Measurements from ENCODE around the gene TRIM56. TPM values are rescaled to one million over a fixed set of nuclear protein-coding genes. Genes with fewer than 3 reads are reported as not detected.
"Not testable (repeated sequence)": the region's sequence is repeated elsewhere in the genome, so short reads cannot be mapped to it uniquely, and the experiment has no call there.

TRIM56 gene
- total and polyA plus RNA-seq, 2 of the 13 experiments (the other 11 are each of a cell fraction or from before 2014, with no cell fraction given) = 3.2 to 7.1 TPM

- H2AFZ ChIP-seq (ENCODE audit: low read length); DNase-seq (ENCODE audit: low spot score); CTCF ChIA-PET (ENCODE audit: low intra/inter-chr PET ratio, low total read pairs); H3K9me3 ChIP-seq (ENCODE audit: low read length); H3K27ac ChIP-seq (ENCODE audit: extremely low read length, insufficient read depth, low read length); BruUV-seq (replicated peaks); H3K4me2 ChIP-seq (ENCODE audit: low read depth, low read length); ATAC-seq; intact Hi-C loops (cut with micrococcal nuclease; ENCODE audit: unreplicated experiment); H3K79me2 ChIP-seq (ENCODE audit: insufficient read depth, low read length); H3K36me3 ChIP-seq (replicated peaks in 1 of 2; ENCODE audit: control insufficient read depth in 1 of 2, insufficient read depth in 2 of 2, low read length in 2 of 2); H4K20me1 ChIP-seq (ENCODE audit: insufficient read depth, low read length); POLR2A ChIA-PET; FAIRE-seq; H3K4me3 ChIP-seq (replicated peaks in 1 of 3; ENCODE audit: insufficient read depth in 1 of 3, low read depth in 2 of 3, low read length in 3 of 3); H3K9ac ChIP-seq (ENCODE audit: insufficient read depth, low read depth, low read length): not testable (repeated sequence)
- Histone ChIP-seq H3K4me1 (ENCODE audit: insufficient read depth, low read length) (peaks cover 16% of the 10 kb centered on the region), H3K27me3 (ENCODE audit: control insufficient read depth in 1 of 2, insufficient read depth in 2 of 2, low read length in 2 of 2) (peaks cover 0 to 23% of the 10 kb centered on the region in 2 experiments; a peak in 2 of 5 replicates)
- WGBS (ENCODE audit: low lambda C conversion rate) = 7% methylated on average over 14 of the region's 14 CpGs
- TF ChIP-seq ZNF441 (CRISPR knock-in tag; IDR thresholded peaks at IDR 0.05; ENCODE audit: borderline replicate concordance) (peak; percentile 53; the same call in 1 of the 2 replicates), ZNF460 (CRISPR knock-in tag; IDR thresholded peaks at IDR 0.05; ENCODE audit: borderline replicate concordance) (peak; percentile 31; the same call in 1 of the 2 replicates), ZNF770 (CRISPR knock-in tag; IDR thresholded peaks at IDR 0.05) (peak; percentile 49; the same call in 1 of the 2 replicates)
- in situ Hi-C loops (cut with HindIII; ENCODE audit: extremely low pct_ligation_motif_present, low pct_unique_long_range_greater_than_20kb) = loop anchor here (25.0 kb wide), 1 partner anchor 309 kb away; no protein-coding TSS in a partner anchor
Measured at GRCh38 chr7:101071362-101072104, 13.7 kb upstream of the TRIM56 start.

GRCh38 chr7:101075646-101076045, 9.6 kb upstream of the TRIM56 start:
- no peaks in the 10 kb centered on the region for H3K79me2 ChIP-seq (ENCODE audit: insufficient read depth, low read length)
- H3K9me3 ChIP-seq (ENCODE audit: low read length) = no peaks in the 10 kb centered on the region
- no peak for ATAC-seq
- BruUV-seq (replicated peaks) = no TSS peak
- no peak for FAIRE-seq
- peaks cover 26% of the 10 kb centered on the region for H3K4me1 ChIP-seq (ENCODE audit: insufficient read depth, low read length)
- intact Hi-C loops (cut with micrococcal nuclease; ENCODE audit: unreplicated experiment) = loop anchor here (2.0 to 5.0 kb wide), 2 partner anchors 109 to 178 kb away; partner anchors contain the start of gene ACHE
- POLR2A ChIA-PET = no interaction called here
- H3K27me3 ChIP-seq (ENCODE audit: control insufficient read depth in 1 of 2, insufficient read depth in 2 of 2, low read length in 2 of 2) = peaks cover 0 to 7% of the 10 kb centered on the region in 2 experiments; a peak in 1 of 5 replicates
- H3K4me3 ChIP-seq (replicated peaks in 1 of 3; ENCODE audit: insufficient read depth in 1 of 3, low read depth in 2 of 3, low read length in 3 of 3) = no peak overlapping the region
- WGBS (ENCODE audit: low lambda C conversion rate) = 44% methylated on average over 3 of the region's 3 CpGs
- CTCF ChIA-PET (ENCODE audit: low intra/inter-chr PET ratio, low total read pairs) = no interaction called here
- no peak for DNase-seq (ENCODE audit: low spot score)
- no peaks in the 10 kb centered on the region for H4K20me1 ChIP-seq (ENCODE audit: insufficient read depth, low read length)
- in situ Hi-C loops (cut with HindIII; ENCODE audit: extremely low pct_ligation_motif_present, low pct_unique_long_range_greater_than_20kb) = no loop called here
- no peak overlapping the region for H2AFZ ChIP-seq (ENCODE audit: low read length)
- H3K9ac ChIP-seq (ENCODE audit: insufficient read depth, low read depth, low read length) = no peak overlapping the region
- no peak overlapping the region for H3K27ac ChIP-seq (ENCODE audit: extremely low read length, insufficient read depth, low read length)
- no peaks in the 10 kb centered on the region for H3K36me3 ChIP-seq (replicated peaks in 1 of 2; ENCODE audit: control insufficient read depth in 1 of 2, insufficient read depth in 2 of 2, low read length in 2 of 2)
- H3K4me2 ChIP-seq (ENCODE audit: low read depth, low read length) = no peak overlapping the region
- TF ChIP-seq SKIL (CRISPR knock-in tag; IDR thresholded peaks at IDR 0.05; ENCODE audit: borderline replicate concordance) (no peak), ZNF225 (CRISPR knock-in tag; IDR thresholded peaks at IDR 0.05) (no peak), PAF1 (CRISPR knock-in tag; IDR thresholded peaks at IDR 0.05) (no peak), TMF1 (CRISPR knock-in tag; IDR thresholded peaks at IDR 0.05; ENCODE audit: low read depth) (no peak), PAWR (CRISPR knock-in tag; IDR thresholded peaks at IDR 0.05; ENCODE audit: borderline replicate concordance) (no peak), SOX13 (IDR thresholded peaks at IDR 0.05) (no peak), SOX13 (CRISPR knock-in tag; conservative IDR thresholded peaks at IDR 0.05 in 1 of 2, IDR thresholded peaks at IDR 0.05 in 1 of 2) (peak in 1 of 2 experiments; percentile 42; a peak in 1 of 4 replicates), IKZF1 (IDR thresholded peaks at IDR 0.05) (no peak)
